HG02885 (cell line): Measurements from ENCODE around the gene CISD3.

ENCODE experiments used
- ATAC-seq: cut with Tn5 transposase; IDR thresholded peaks from one replicate; pipeline ENCODE4 v1.9.1; 2021; ENCODE audit warnings: mild to moderate bottlenecking; ENCODE audit not compliant: unreplicated experiment, poor library complexity

CISD3 gene

GRCh38 chr17:38729886-38730525 lies at the start of gene CISD3:
TSS of gene CISD3 (plus strand) at chr17:38730341. CDS start at chr17:38730359, 18 bp downstream.
- peak; percentile 82 for ATAC-seq

- ATAC-seq, result no peak
These were observed 49.0 kb upstream of the CISD3 start for GRCh38 chr17:38681096-38681495.

- ATAC-seq, result no peak
These were observed 44.6 kb upstream of the CISD3 start for GRCh38 chr17:38685491-38685890.

GRCh38 chr17:38687286-38687685 lies 42.9 kb upstream of the CISD3 start:
- ATAC-seq, result no peak

GRCh38 chr17:38690386-38690785 lies 39.8 kb upstream of the CISD3 start:
- ATAC-seq, result no peak

GRCh38 chr17:38691154-38691553 lies 39.0 kb upstream of the CISD3 start:
- no peak for ATAC-seq

GRCh38 chr17:38693700-38694329 lies 36.3 kb upstream of the CISD3 start:
- ATAC-seq, result no peak

GRCh38 chr17:38697061-38697820 lies 32.9 kb upstream of the CISD3 start:
- ATAC-seq, result no peak

- no peak for ATAC-seq
These were observed 31.4 kb upstream of the CISD3 start for GRCh38 chr17:38698760-38699159.

GRCh38 chr17:38701504-38702165 lies 28.5 kb upstream of the CISD3 start:
- ATAC-seq, result peak; percentile 27

- peak; percentile 38 for ATAC-seq
These were observed 27.8 kb upstream of the CISD3 start for GRCh38 chr17:38702166-38702915.

- no peak for ATAC-seq
These were observed 27.0 kb upstream of the CISD3 start for GRCh38 chr17:38702916-38703741.

- ATAC-seq, result peak; percentile 26
These were observed 26.2 kb upstream of the CISD3 start for GRCh38 chr17:38703742-38704605.

GRCh38 chr17:38704606-38705522 lies 25.3 kb upstream of the CISD3 start, which contains the start of gene MLLT6:
TSS of gene MLLT6 (plus strand) at chr17:38705273. CDS start at chr17:38705633, 360 bp downstream.
- ATAC-seq, result no peak

- ATAC-seq, result no peak
These were observed 24.7 kb upstream of the CISD3 start for GRCh38 chr17:38705523-38705802.

- no peak for ATAC-seq
These were observed 24.2 kb upstream of the CISD3 start for GRCh38 chr17:38705803-38706504.
